Right kidney (tissue), 1 donor: Measurements from ENCODE around the gene FAM163B.
"Not testable (repeated sequence)": the region's sequence is repeated elsewhere in the genome, so short reads cannot be mapped to it uniquely, and the experiment has no call there.

Experiments used
- DNase-seq: peaks from one replicate; pipeline ENCODE4 v3.0.0-alpha.2; 2016

Gene FAM163B

DNA sequence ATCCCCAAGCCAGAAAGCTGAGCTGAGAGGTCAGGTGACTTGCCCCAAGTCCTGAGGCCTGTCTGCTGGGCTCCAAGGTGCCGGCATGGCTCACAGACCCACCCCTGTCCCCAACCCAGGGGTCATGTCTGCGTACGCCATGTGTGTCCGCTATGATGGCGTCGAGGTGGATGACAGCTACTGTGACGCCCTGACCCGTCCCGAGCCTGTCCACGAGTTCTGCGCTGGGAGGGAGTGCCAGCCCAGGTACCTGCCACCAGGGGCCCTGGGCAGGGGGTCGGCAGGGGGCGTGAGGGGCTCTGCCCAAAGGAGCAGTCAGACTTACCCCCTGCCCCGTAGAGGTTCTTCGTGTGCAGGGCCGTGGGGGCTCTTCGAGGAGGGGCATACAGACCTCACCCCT is 42.4 kb downstream of the FAM163B start:
- DNase-seq, result no peak

- DNase-seq, result no peak
Measured at GRCh38 chr9:133566382-133566781, 42.8 kb downstream of the FAM163B start.

GRCh38 chr9:133564451-133565116 is 44.6 kb downstream of the FAM163B start:
- no peak for DNase-seq

- DNase-seq, result not testable (repeated sequence)
Measured at GRCh38 chr9:133563814-133564213, 45.4 kb downstream of the FAM163B start.

GRCh38 chr9:133563291-133563796 is 45.8 kb downstream of the FAM163B start:
- DNase-seq, result no peak

DNA sequence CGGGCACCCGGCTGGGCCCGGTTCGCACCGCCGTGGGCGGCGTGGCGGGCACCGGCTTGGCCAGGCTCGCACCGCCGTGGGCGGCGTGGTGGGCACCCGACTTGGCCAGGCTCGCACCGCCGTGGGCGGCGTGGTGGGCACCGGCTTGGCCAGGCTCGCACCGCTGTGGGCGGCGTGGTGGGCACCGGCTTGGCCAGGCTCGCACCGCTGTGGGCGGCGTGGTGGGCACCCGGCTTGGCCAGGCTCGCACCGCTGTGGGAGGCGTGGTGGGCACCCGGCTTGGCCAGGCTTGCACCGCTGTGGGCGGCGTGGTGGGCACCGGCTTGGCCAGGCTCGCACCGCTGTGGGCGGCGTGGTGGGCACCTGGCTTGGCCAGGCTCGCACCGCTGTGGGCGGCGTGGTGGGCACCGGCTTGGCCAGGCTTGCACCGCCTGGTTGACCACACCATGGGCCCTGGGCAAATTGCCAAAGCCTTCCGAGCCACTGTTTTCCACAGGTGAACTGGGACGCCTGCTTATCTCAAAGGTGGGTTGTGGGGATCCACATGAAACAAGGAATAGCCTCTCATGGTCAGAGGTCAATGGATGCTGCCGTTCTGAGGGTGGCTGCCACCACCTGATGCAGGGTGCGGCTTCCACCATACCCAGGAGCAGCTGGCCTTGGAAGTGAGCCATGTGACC is 46.4 kb downstream of the FAM163B start:
- no peak for DNase-seq

- DNase-seq, result no peak
Measured at GRCh38 chr9:133561976-133562554, 47.1 kb downstream of the FAM163B start.

DNA sequence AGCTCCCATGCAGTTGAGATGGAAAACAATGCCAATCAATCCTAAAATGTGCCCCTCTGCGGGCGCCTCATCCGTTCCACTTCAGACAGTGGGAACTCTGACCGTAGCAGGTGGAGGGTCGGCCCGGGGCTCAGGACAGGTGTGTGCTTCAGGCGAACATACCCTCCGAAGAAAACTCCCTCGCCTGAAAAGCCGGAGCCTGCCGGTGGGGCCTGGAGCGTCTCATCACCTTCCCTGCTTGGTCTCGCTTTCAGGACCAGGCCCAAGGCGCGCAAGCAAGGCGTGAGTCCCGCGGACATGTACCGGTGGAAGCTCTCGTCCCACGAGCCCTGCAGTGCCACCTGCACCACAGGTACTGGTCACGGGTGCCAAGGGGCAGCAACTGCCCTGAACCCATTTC is 48.2 kb downstream of the FAM163B start:
- DNase-seq, result no peak

DNA sequence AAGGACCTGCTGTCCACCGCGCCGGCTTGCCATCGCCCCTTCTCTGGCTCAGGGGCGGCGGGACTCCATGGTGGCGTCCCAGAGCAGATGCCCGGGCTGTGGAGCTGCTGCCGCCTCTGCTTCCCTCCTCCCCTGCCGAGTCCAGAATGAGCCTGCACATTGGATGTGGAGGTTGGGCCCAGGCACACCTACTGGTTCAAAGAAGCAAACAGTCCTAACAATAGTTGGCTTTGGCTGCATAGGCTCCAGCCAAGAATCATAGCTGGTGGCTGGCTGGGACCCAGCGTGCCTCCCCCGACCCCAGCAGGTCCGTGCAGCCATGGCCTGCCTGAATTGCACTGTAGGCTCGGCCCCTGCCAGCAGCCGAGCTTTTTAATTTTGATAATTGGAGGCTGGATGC is 48.9 kb downstream of the FAM163B start:
- no peak for DNase-seq

GRCh38 chr9:133558191-133559126 is 50.7 kb downstream of the FAM163B start:
- DNase-seq, result no peak

- DNase-seq, result no peak
Measured at GRCh38 chr9:133557581-133557980, 51.6 kb downstream of the FAM163B start.

DNA sequence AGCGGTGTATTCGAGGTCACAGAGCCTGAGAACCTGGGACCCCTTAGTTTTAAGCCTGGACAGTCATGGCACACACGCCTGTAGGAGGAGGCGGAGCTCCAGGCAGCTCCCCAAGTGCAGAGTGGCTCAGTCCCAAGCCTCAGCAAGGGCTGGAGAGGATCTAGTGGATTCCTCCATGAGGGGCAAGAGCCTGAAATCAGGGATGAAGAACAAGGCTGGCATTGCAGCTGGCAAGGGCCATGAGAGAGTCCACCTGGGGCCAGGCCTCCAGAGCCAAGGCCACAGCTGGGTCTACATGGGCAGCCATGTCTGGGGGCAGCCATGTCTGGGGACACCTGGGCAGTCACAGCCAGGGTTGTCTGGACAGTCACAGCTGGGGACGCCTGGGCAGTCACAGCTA is 52.8 kb downstream of the FAM163B start:
- DNase-seq, result no peak

DNA sequence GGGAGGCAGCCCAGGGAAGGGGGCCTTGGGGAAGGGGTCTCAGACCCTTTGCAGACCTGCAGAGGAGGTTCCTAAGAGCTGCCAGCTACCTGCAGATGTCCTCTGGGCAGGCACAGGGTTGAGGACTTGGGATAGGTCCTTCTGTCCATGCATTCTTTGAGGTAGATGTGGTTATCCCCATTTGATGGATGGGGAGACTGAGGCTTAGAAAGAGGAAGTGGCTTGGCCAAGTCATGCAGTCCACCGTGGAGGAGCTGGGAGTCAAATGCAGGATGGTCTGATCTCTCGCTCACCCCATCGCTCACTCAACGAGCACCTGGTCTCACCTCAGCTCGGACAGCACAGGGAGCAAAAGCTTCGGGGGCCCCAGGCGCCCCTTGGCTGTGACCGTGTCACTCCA is 54.5 kb downstream of the FAM163B start:
- no peak for DNase-seq

- no peak for DNase-seq
Measured at GRCh38 chr9:133553973-133554713, 55.0 kb downstream of the FAM163B start.

DNA sequence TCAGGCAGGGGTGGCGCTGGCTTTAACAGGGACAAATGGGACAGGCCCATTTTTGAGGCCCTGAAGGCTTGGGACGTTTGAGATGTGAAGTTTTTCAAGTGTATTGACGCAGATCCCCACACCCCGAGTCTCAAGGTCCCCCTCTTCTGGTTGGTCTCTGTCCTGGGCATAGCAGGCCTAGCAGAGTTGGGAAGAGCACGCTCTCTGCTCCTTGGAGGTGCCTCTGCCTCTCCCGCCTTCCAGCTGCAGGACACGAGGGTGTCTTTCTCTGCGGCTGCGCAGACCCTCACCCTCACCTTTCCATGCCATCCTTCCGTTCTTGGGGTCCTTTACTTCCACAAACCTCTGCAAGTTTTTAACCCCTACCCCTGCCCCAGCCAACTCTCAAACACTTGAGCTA is 56.1 kb downstream of the FAM163B start:
- no peak for DNase-seq

DNA sequence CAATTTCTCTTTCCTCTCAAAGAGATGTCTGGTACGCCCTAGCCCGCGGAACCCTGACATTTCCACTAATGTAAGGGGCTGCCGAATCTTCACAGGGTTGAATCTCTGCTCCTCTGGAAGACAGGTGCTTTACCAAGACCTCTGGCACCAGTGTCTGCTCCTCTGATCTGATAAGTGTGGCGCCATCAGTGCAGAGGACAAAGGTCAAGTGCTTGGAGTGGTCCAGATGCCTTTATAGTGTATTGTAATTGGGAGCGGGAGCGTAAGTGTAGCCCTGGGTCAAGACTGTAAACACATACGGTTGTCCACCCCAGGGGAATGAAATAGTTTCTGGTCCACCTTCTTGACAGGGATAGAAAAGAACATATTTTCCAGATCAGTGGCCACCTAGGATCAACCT is 57.0 kb downstream of the FAM163B start:
- no peak for DNase-seq

DNA sequence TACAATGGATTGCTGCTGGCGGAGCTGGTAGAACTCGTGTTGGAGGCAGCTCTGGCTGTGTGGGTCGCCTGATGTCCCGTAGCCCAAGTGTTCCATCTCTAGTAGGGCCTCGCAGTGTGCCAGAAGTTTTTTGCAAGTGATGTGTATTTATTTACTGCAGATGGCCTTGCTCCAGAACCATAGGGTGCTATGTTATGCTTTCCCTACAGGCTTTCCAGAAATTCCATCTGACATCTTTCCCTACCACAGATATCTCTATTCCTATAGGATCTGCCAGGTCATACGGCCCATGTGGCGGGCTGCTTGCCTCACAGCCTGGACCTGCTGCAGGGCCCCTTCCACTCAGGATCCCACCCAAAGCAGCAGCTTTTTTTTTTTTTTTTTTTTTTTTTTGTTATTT is 57.7 kb downstream of the FAM163B start:
- DNase-seq, result no peak

GRCh38 chr9:133547116-133547515 is 62.1 kb downstream of the FAM163B start:
- no peak for DNase-seq

- no peak for DNase-seq
Measured at GRCh38 chr9:133546287-133546680, 62.9 kb downstream of the FAM163B start.

- DNase-seq, result peak; percentile 49
Measured at GRCh38 chr9:133545494-133546286, 63.5 kb downstream of the FAM163B start.
